AG09319 (cell line): ENCODE results near the gene SNX13.

Experiments used
- DNase-seq: peaks from one replicate; pipeline ENCODE4 v3.0.0-alpha.2; 2010; ENCODE audit warnings: low read depth; ENCODE audit errors: extremely low read depth
- TF ChIP-seq, protein P1 (sequence below): IDR thresholded peaks from 2 replicates; pipeline ENCODE4 v1.5.1; 2011; ENCODE audit warnings: low read depth, mild to moderate bottlenecking, inconsistent platforms, low read length, moderate library complexity

The SNX13 gene

DNA sequence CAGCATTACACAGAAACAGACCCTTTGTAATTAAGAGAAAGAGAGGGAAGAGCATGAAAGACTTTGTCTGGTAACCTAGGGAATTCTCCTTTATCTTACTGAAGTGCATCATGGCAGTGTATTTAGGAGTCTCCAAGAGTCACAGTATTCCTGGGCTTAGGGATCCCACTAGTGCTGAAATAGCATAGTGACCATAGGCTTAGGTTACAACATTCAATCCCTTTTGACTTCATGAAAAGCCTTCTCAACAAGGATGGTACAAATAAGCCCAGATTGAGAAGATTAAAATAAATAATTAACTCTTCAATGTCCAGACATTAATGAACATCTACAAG is 76.5 kb downstream of the SNX13 start:
- TF ChIP-seq, protein P1, sequence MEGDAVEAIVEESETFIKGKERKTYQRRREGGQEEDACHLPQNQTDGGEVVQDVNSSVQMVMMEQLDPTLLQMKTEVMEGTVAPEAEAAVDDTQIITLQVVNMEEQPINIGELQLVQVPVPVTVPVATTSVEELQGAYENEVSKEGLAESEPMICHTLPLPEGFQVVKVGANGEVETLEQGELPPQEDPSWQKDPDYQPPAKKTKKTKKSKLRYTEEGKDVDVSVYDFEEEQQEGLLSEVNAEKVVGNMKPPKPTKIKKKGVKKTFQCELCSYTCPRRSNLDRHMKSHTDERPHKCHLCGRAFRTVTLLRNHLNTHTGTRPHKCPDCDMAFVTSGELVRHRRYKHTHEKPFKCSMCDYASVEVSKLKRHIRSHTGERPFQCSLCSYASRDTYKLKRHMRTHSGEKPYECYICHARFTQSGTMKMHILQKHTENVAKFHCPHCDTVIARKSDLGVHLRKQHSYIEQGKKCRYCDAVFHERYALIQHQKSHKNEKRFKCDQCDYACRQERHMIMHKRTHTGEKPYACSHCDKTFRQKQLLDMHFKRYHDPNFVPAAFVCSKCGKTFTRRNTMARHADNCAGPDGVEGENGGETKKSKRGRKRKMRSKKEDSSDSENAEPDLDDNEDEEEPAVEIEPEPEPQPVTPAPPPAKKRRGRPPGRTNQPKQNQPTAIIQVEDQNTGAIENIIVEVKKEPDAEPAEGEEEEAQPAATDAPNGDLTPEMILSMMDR = no peak

DNA sequence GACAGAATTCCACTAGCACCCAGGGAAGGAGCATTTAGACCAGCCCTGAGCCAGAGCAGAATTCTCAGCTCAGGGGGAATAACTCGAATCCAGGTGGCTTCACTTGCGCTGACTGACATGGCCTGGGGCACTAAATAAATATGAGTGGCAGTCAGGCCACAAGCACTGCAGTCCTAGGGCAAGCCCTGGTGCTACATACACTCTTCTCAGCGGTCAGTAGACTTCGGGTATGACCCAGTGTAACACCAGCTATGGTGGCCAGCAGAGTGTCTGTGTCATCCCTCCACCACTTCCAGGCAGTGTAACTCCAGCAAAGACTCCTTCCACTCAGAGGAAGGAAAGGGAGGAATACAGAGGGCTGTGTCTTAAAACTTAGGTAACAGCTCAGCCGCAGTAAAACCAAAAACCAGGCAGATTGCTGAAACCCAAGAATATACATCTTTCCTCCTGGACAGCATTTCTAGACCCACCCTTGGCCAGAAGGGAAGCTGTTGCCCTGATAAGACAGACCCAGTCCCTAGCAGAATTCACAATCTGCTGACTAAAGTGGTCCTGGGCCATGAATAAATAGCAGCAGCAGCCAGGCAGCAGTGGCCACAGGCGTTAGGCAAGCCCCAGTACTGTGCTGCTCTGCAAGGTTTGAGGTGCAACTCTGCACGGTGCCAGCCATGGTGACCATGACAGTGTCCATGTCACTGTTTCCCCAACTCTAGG is 77.0 kb downstream of the SNX13 start:
- TF ChIP-seq, protein P1 = no peak
- no peak for DNase-seq

More for the DNA sequence above, 76.5 kb downstream of the SNX13 start:
- DNase-seq = no peak

DNA sequence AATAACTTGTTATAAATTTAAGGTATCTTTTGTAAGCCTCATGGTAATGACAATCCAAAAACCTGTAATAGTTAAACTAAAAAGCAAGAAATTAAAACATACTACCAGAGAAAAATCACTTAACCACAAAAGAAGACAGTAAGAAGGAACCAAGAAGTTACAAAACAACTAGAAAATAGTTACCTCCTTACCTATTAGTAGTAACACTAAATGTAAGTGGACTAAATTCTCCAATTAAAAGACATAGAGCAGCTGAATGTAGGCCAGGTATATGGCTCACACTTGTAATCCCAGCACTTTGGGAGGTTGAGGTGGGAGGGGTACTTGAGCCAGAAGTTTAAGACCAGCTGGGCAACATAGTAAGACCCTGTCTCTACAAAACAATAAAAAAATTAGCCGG is 84.0 kb downstream of the SNX13 start:
- DNase-seq = no peak
- TF ChIP-seq, protein P1 = no peak

DNA sequence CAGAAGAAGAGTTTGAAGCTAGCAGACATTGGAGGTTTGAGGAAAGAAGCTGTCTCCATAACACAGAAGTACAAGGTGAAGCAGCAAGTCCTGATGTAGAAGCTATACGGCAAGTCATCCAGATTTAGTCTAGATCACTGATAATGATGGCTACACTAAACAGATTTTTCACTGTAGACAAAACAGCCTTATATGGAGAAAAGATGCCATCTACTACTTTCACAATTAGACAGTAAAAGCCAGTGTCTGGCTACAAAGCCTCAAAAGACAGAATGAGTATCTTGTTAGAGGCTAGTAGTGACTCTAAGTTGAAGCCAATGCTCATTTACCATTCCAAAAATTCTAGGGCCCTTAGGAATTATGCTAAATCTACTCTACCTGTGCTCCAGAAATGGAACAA is 85.1 kb downstream of the SNX13 start:
- no peak for DNase-seq
- TF ChIP-seq, protein P1 = no peak

DNA sequence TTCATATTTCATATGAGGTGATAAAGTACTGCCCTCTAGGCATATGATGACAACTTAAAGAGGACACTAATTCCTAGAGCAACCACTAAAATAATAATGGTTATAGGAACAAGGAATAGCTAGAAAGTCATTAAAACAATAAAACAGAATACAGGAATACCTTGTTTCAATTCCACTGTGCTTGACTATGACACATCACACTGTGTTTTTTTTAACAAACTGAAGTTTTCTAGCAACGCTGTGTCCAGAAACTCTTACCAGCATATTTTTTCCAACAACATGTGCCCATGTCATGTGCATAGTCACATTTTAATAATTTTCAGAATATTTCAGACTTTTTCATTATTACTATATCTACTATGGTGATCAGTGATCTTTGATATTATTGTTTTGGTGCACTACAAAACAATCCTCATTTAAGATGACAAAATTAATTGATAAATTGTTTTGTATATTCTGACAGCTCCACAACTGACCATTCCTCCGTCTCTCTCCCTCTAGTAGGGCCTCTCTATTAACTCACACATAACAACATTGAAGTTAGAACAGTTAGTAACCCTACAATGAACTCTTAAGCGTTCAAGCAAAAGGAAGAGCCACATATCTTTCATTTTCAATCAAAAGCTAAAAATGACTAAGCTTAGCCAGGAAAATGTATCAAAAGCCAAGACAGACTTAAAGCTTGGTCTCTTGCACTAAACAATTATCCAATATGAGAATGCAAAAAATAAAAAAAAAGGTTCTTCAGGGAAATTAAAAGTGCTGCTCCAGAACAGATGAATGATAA is 85.8 kb downstream of the SNX13 start:
- no peak for DNase-seq
- TF ChIP-seq, protein P1 = no peak

DNA sequence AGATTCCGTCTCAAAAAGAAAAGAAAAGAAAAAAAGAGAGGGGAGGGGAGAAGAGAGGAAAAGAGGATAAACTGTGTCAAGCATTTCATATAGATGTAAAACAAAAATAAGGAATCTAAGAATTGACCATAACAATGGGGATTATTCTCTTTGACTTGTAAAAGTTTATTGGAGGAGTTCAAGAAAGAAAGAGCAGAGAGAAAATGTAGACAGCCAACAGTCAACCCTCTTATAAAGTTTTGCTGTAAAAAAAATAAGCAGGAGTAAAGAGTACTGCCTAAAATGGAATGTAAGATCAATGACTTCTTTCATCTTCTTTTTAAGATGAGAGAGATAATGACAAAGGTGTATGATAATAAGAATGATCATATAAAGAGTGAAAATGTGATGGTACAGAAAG is 87.9 kb downstream of the SNX13 start:
- TF ChIP-seq, protein P1 = no peak
- no peak for DNase-seq

DNA sequence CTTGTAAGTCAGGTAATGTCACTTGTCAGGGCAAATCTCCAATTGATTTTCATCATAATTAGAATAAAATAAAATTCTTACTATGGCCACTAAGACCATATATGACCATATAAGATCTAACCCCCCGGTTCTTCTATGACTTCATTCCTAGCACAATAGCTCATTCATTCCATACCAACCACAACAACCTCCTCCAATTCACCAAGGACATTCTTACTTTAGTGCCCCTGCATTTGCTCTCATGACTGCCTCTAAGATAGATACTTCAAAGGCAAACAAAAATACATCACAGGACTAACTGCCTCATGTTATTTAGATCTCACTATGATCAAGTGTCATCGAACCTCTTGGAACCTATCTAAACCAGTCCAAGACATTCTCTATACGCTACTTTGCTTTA is 90.8 kb downstream of the SNX13 start:
- DNase-seq = no peak
- TF ChIP-seq, protein P1 = no peak
